NCI-H2196 treated with DMSO at 0.1 percent for 48 hours (cell line): Measurements from ENCODE around the gene HELZ.

ENCODE experiments used
- DNase-seq: peaks from one replicate; lab custom pipeline; 2025; ENCODE audit not compliant: unreplicated experiment; lab: John Stamatoyannopoulos, UW

The HELZ gene

DNA sequence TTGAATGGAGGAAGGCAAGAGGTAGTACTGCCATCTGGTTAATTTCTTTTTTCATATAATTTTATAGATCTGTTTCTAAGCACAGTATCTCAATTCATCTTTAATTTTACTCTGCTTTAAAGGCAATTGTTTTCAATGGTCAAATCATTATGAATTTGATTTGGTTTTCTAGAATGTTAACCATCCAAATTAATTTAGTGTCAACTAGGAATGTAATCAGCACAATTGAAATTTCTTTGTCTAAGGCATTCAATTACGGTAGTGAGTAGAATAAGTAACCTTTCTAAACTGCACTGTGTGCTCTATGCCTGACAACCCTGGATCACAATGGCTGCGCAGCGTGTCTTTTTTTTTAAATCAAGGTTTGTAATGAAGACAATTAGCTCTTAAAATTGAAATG is 156.4 kb downstream of the HELZ start:
- no peak for DNase-seq

DNA sequence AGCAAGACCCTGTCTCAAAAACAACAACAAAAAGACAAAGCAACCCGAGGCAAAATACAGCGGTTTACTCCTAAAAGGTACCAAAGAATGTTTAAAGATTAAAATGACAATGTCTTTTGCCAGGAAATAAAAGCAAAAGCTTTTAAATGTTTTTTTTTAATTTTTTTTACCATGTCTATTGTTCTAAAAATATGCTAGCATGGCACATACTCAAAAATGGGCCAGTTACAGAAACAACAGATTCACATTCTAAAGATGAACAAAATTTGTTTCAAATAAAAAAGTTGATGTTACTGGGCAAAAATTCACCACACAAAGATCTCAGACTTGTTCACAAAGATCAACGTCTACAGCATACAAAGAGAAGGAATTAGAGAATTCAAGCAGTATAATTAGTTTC is 159.6 kb downstream of the HELZ start:
- no peak for DNase-seq

DNA sequence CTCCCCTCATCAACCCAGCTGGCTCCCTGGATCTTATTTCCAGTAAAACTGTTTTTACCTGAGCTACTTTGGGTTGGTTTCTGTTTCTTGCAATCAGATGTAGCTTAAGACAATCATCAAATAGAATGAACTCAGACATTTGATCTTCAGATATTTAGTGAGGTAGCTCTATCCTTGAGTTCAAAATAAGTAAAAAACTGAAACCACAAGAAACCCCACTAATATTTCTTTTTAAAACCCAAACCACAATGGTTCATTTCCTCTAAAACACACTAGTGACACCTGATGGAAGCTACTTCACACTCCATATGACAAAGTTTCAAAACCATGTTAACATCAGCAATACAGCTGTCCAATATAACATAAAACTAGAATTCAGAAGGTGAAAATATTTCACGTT is 162.9 kb downstream of the HELZ start:
- no peak for DNase-seq

DNA sequence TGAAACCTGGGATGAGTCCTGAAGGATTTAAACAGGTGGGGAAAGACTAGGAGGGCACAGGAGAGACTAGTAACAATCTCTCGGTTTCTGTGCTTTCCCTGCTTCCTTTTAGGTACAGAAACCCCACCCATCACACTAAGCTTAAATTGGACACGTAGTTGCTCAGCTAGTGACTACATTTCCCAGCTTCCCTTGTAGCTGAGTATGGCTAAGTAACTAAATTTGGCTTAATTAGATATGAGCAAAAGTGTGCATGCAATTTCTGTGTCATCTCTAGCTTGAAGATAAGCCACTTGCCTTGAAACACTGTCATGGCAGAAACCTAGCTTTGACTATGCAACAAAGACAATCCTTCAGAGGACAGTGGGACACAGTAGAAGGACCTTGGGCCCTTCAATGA is 164.2 kb downstream of the HELZ start:
- no peak for DNase-seq

DNA sequence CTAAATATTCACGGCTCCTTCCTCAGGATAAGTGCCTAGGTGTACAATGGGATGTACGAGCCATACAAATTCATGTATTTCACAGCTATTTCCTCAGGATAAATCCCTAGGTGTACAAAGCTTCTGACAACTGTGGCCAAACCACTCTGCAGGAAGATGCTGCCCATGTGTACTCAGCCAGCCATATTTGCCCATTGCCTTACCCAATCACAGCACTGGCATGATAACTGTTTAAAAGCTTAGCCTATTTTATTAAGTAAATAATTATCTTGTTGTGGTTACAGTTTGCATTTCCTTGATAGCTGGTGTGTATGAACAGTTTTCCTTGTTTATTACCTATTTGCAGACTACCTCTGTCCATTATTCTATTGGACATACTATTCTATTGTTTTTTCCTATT is 165.5 kb downstream of the HELZ start:
- DNase-seq = no peak

DNA sequence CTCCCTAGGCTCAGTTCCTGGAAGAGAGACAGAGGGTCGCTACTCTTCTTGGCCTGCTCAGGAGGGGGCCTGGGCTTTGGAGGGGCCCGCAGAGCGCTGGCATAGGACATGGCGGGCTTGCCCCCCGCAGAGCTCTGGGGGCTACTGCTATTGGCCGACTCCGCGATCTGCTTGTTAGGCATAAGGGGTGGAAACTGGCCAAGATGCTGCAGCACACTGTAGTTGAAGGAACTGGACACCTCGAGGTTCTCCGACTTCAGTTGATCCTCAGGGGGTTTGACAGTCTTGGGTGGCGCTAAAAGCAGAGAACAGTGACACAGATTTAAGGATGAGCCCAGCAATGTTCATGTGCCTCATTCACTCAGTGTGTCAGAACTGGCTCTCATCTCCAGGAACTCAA is 166.7 kb downstream of the HELZ start:
- DNase-seq = no peak

DNA sequence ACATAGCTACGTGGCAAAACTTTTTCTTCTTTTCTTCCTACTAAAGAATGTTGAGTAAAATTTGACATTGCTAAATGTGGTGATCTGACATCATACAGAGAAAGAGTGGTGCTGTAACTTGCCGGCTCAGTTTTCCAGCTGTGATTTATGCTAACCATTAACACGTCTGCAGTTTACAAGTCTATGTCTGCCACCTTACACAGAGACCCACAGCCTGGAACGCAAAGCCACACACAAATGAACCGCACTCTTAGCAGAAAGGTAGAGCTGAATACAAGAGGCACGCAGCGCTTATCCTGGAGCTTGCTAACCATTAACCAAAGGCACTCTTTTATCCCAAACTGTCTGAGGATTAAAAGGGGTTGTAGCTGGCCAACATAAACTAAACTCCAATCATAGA is 168.7 kb downstream of the HELZ start:
- no peak for DNase-seq

DNA sequence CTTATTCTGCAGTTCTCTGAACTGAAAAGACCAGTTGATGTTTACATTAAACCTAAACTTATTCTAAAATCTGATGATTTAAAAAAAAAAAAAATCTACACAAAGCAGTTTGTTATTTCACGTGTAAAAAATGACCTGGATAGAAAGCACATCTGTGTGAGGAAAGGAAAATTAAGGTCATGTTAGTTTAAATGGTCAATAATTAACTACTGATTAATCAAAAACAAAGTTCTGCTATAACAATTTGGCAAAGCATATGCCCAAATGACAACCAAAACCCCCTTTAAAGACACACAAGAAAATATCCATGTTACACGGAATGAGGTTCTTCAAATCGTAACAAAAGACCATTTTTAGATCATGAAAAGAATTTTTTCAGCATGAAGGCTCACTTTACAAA is 170.2 kb downstream of the HELZ start:
- DNase-seq = no peak

DNA sequence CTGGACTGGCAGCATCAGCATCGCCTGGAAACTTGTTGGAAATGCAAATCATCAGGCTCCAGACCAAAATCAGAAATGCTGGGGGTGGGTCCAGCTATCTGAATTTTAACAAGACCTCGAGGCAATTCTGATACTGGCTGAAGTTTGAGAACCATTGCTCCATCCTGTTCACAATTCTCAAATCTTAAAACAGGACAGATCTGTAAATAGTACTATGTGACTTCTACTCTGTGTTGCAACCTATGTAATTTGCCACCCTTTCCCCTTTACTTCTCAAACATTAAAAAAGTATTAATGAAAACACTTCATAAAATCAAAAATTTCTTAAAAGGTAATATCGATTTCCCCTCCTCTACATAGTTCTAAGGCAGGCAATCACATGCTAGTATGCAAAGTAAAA is 172.1 kb downstream of the HELZ start:
- no peak for DNase-seq

DNA sequence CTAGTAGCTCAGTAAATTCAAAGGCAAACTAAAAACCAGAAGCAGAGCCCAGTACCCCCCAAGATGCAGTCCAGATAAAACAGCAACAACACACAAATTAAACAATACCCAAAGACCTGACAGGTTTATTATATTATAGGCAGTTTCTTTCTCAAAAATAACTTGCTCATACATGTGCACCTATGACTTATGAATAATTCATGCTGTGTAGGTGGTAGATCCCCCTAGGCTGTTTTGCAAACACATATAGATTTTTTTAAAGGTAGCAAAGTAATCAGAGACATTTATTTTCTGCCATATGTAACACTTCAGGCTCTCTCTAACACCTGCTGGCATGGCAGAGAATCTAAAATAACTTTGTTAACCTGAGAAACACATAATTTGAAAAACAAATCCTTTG is 173.4 kb downstream of the HELZ start:
- DNase-seq = no peak

DNA sequence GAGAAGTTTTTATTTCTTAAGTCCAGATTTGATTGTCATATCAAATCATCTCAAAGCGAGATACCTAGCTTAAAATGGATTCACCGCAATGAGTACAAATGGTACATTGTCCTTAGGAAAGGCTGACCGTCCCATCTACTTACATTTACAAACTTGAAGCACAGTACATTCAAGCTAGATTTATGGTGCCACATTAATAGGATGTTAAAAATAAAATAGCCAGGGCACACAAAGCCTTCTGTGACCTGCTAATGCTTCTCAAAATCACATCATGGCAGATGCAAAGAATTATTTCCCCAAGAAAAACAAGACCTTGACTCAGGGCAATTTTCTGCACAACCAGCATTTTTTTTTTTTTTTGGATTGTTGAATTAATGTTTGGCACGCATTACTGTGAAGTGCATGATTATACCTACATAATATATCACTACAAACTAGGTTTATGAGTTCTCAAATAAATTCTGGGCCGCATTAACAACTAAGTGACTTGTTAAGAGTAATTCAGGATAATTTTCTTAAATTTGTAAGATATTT is 175.3 kb downstream of the HELZ start:
- DNase-seq = no peak

DNA sequence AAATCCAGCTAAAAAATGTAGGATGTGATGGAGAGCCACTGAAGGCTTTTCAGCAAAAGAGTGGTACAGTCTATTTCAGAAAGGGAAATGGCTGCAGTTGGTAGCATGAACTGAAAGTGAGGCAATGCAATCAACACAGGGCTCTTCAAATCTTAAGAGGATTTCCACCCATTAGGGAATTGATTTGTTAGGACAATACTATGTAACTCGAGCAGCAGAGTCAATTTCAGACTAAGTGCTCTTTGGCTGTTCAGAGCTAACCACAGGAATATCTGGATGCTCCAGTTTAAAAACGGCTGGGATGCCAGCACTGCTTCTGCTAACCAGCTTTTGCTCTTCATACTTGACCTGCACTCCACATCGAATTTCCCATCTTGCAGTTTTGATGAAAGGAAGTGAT is 176.0 kb downstream of the HELZ start:
- DNase-seq = peak; percentile 15

DNA sequence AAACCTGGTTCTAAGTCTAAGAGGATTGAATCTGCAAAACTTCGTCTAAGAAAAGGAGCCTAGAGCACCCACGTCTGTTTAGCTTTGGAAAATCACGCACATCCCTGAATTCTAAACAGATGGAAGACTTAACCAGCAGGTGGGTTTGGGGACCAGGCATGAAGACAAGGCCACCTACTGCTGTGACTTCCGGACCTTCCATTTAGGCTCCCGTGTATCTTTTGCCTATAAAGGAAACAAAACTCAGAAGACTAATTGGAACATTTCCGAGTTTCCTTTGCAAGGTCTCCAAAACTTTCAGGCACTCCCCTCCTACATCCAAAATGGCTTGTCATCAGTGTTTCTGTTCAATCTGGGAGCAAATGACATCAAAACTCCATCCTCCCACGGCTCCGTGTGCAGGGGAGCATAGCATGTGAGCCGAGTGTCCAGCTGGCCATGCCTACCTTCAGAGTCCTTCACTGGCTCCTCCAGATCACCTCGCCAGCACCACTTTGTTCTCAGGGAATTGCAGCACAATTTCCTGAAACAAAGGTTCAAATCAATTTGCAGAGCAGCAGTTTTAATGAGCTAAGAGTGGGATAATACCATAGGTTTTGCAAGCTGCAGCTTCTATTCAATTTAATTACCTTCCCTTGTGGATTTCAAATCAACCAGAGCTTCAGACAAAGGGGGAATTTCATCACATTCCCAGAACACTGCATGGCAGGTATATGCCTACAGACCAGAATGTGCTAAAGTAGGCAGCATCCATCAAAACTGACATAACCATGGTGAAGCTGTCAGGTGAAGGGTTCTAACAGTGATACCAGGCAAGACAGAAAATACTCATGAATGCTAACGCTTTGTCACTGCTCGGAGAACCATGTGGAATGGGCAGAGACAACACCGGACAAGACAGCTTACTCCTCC is 177.2 kb downstream of the HELZ start:
- no peak for DNase-seq

DNA sequence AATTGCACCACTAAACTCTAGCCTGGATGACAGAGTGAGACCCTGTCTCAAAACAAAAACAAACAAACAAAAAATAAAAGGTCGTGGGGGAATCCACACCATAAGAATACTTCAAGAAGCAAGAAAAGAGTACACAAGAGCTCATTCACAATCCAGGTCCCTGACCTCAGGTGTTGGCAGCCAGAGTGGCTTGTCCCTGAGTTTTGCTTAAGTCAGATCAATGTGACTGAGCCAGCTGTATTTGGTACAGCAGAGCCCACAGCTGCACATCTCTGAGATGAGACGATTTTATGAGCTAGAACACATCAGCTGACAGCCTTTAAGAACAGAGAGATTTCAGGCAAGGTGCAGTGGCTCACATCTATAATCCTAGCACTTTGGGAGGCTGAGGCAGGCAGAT is 178.3 kb downstream of the HELZ start:
- DNase-seq = no peak

DNA sequence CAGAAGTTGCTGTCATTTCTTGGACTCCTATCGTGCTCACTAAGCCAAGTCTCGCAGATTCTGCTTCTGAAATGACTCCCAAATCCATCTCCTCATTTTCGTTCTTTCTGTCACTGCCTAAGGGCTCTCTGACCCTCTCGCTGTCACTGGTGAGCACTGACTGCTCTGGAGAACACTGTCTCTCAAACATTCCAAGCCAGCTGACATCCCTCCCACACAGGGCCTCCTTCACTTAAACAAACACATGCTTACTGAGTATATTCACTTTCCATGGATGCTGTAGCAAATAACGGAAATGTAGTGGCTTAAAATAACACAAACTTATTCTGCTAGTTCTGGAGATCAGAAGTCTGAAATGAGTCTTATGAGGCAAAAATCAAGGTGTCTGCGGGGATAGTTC is 181.9 kb downstream of the HELZ start:
- DNase-seq = no peak

DNA sequence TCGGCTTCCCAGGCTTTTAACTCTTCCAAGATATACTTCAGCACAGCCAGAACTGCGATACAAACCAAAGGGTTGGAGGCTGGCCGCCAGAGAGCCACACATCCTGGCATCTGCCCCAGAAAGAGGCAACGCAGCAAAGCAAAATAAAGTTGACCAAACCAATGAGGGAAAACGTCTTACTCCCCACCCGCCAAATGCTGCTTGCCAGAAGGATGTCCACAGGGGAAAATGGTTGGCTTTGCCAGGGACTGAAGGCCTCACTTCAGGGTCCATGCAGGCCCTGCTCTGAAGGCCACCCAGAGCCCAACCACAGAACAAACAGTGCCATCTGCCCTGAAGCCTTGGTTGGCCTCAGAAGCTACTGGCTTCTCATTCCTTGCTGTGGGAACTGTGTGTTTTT is 185.6 kb downstream of the HELZ start:
- no peak for DNase-seq

DNA sequence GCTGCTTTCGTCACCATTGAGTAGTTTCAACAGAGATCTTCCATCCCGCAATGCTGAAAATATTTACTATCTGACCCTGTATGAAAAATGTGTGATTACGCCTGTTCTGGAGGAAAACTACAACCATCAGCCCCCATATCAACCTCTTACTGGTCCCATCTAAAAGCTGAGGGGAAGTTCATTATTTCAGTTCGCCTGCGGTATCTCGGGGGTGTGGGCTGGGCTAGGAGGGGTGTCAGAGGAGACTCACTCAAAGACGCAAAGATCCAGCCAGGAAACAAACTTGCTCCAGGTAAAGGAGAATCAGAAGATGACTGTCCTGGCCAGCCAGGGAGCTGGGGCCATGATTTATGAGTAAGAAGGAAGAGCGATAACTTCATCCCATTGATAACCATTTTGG is 187.0 kb downstream of the HELZ start:
- DNase-seq = no peak

DNA sequence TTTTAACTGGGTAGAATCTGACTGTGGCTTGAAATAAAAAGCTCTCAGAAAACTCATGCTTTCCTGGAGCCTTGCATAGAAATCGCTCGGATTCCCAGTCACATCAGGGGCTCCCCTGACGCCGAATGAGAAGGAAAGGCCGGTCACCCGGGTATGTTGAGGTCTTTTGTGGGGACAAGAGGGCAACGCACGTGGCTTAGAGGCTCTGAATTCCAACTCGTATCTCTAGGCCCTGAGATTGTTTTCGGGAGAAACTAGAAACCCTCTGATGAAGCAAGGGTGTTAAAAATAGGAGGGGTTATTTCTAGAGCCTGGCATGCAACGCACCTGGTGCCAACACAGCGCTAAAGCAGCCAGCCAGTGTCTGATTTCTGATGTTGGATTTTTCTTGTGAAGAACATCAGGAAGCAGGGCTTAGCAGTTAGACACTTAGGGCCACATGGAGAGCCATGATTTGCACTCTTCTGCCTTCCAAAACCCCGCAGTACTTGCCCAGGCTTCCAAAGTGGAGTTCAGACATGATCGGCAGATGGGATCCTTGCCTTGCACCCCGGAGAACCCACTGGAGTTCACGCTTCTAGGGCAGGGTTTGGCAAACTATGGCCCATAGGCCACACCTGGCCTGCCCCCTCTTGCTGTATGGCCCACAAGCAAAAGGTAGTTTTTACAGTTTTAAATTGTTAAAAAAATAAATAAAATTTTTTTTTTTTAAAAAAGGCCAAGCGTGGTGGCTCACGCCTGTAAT is 188.1 kb downstream of the HELZ start:
- DNase-seq = no peak

DNA sequence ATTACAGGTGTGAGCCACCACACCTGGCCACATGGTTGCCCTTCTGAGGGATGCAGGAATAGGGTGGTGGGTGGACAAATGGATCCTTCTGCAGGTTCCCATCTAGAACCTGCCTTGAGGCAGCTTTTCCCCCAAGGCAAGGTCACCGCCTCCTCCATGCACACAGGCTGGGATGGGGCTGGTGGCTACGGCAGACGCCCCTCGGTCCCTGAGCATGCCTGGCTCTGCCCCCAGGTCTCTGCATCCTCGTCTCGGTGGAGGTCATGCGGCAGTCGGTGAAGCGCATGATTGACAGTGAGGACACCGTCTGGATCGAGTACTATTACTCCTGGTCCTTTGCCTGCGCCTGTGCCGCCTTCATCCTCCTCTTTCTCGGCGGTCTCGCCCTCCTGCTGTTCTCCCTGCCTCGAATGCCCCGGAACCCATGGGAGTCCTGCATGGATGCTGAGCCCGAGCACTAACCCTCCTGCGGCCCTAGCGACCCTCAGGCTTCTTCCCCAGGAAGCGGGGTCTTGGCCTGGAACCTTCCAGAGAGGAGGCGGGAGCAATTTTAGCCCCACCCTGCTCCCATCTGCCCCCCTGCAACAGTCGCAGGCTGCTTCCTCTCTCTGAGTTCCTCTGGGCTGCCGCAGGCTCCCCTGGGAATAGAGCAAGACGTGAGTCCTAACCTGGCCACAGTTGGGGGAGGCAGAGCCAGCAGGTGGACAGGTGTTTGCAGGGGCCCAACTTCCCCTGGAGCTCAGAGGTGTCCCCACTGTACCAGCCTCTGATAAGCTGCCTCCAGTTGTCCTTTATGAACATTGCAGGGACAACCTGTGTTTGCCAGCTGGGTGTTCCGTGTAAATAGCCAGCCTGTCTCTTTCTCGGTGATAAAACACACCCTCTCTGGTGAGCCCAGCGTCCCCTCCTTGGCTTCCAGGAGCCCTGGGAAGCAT is 188.9 kb downstream of the HELZ start:
- DNase-seq = no peak

DNA sequence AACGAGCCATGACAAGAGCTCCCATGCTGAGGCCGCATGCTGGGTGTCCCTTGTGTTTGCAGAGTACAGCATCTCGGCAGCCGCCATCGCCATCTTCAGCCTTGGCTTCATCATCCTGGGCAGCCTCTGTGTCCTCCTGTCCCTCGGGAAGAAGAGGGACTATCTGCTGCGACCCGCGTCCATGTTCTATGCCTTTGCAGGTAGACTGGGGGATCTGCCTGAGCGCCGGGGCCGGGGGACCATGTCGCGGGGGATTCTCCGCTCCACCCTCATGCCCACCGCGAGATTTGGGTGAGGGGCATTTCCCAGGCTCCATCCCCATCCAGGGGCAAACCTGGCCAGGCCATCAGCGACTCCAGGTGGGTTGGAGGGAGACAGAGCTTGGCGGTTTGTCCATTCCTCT is 190.0 kb downstream of the HELZ start:
- DNase-seq = no peak

DNA sequence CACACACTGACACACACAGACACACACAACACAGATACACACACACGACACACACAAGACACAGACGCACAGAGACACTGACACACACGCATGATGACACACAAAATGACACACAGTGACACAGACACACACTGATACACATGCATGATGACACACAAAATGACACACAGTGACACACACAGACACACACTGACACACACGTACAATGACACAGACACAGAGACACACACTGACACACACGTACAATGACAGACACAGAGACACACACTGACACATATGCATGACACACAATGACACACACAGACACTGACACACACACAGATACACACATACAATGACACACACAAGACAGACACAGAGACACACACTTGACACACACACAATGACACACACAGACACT is 190.4 kb downstream of the HELZ start:
- DNase-seq = no peak
